Skeletal muscle tissue (tissue), 4 donors: Measurements from ENCODE around the gene CARD8. TPM values are rescaled to one million over a fixed set of nuclear protein-coding genes. Genes with fewer than 3 reads are reported as not detected.

ENCODE experiments used
- H3K27ac ChIP-seq: one replicate; pipeline ENCODE4 v1.7.0; 2013; ENCODE audit warnings: mild to moderate bottlenecking, low read depth, low read length, inconsistent platforms
- H3K27me3 ChIP-seq, 3 donors: one replicate each; pipeline ENCODE4 v1.7.0; 2013; ENCODE audit warnings: low read length in 3 of 3; ENCODE audit not compliant: control insufficient read depth in 3 of 3, insufficient read depth in 3 of 3
- H3K36me3 ChIP-seq, 3 donors: one replicate each; pipeline ENCODE4 v1.7.0; 2013; ENCODE audit warnings: low read length in 3 of 3; ENCODE audit not compliant: control insufficient read depth in 3 of 3, insufficient read depth in 3 of 3
- H3K4me1 ChIP-seq, 3 donors: one replicate each; pipeline ENCODE4 v1.7.0; 2013; ENCODE audit warnings: low read length in 3 of 3, mild to moderate bottlenecking in 3 of 3; ENCODE audit not compliant: control insufficient read depth in 3 of 3, insufficient read depth in 3 of 3
- H3K4me3 ChIP-seq, 3 donors: one replicate each; pipeline ENCODE4 v1.7.0; 2013; ENCODE audit warnings: low read length in 3 of 3
- H3K9ac ChIP-seq, 3 donors: one replicate each; pipeline ENCODE4 v1.7.0; 2013; ENCODE audit warnings: low read length in 3 of 3, mild to moderate bottlenecking in 3 of 3, moderate library complexity in 2 of 3, low read depth in 1 of 3
- H3K9me3 ChIP-seq, 3 donors: one replicate each; pipeline ENCODE4 v1.7.0; 2013; ENCODE audit warnings: low read length in 3 of 3; ENCODE audit not compliant: control insufficient read depth in 3 of 3
- total RNA-seq: library from RNA; depleted of rRNA; stranded (reverse); fragments of >200 nt; gene quantifications from one replicate; pipeline ENCODE4 v1.2.3, GENCODE V29; 2014
- donor health status: Osteomylitis.

CARD8 gene
- total RNA-seq, 1 donor from 2014 or later: 26.6 TPM

DNA sequence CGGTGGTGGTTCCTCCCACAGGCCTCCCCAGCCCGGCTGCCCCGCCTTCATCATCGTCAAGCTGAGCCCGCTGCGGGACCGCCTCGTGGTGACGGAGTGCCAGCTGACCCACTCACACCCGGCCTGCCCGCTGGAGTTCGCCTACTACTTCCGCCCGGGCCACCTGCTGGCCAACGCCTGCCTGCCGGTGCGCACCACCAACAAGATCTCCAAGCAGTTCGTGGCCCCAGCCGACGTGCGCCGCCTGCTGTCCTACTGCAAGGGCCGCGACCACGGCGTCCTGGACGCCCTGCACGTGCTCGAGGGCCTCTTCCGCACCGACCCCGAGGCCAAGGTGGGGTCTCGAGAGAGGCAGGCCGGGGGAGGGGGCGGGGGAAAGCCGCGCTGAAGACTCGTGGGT is 73.3 kb downstream of the CARD8 start:
- H3K9ac ChIP-seq: no peak overlapping the region
- H3K4me3 ChIP-seq: no peak overlapping the region
- no peaks in the 10 kb centered on the region for H3K4me1 ChIP-seq
- peaks cover 0 to 3% (median 0%) of the 10 kb centered on the region in 3 donors for H3K9me3 ChIP-seq
- peaks cover 2 to 11% (median 4%) of the 10 kb centered on the region in 3 donors for H3K36me3 ChIP-seq
- no peaks in the 10 kb centered on the region for H3K27me3 ChIP-seq
- H3K27ac ChIP-seq: no peak overlapping the region

DNA sequence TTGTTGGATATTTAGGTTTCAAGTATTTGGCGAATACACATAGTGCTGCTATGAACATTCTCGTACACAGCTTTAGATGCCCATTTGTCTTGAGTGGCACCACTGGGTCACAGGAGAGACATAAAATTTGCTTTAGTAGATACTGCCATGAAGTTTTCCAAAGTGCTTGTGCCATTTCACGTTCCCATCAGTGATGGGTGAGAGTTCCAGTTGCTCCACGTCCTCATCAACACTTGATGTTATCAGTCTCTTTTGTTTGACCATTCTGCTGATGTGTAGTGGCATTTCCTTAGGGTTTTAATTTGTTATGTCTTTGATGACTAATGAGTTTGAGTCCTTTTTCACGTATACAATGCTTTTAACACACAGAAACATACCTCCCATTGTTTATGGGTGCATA is 74.2 kb downstream of the CARD8 start:
- no peaks in the 10 kb centered on the region for H3K27me3 ChIP-seq
- H3K27ac ChIP-seq: no peak overlapping the region
- H3K4me3 ChIP-seq: no peak overlapping the region
- H3K4me1 ChIP-seq: no peaks in the 10 kb centered on the region
- H3K9me3 ChIP-seq: peaks cover 0 to 3% (median 0%) of the 10 kb centered on the region in 3 donors
- H3K36me3 ChIP-seq: peaks cover 2 to 11% (median 4%) of the 10 kb centered on the region in 3 donors
- H3K9ac ChIP-seq: no peak overlapping the region

DNA sequence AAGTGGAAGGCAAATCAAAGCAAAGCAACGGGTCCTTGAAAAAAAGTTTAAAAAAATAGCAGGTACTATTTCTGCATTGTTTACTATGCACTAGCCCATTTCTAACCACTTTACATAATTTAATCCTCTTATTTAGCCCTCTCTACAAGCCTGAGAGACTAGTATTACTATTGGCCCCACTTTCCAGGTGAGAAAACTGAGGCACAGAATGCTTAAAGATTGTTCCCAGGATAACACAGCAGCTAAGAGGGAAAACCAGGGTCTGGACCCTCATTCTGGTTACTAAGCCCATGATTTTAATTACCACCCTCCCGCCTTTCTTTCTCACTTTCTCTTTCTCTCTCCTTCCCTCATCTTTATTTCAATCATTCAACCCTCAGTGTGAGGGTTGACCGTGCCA is 79.5 kb downstream of the CARD8 start:
- Histone ChIP-seq H3K4me1 (peaks cover under 1 to 3% (median 3%) of the 10 kb centered on the region in 3 donors), H3K36me3 (peaks cover 2 to 25% (median 14%) of the 10 kb centered on the region in 3 donors), H3K9ac (no peak overlapping the region), H3K4me3 (no peak overlapping the region), H3K27ac (no peak overlapping the region), H3K27me3 (no peaks in the 10 kb centered on the region), H3K9me3 (no peaks in the 10 kb centered on the region)

DNA sequence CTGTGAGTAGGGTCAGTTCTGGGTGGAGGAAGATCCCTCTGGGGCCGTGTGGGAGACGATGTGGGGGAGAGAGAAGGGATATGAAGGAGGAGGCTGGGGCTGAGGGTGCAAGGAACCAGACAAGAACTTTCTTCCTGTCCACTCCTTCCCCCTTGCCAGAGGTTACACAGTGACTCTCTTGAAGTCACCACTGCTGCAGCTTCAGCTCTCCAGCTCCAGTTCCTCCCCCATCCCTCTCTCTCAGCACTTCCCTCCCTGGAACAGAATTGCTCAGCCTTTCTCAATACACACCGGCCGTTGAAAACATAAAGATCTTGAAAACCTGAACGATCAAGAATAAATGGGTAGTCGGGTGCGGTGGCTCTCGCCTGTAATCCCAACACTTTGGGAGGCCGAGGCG is 80.1 kb downstream of the CARD8 start:
- Histone ChIP-seq H3K4me3 (no peak overlapping the region), H3K27ac (no peak overlapping the region), H3K36me3 (peaks cover 2 to 25% (median 14%) of the 10 kb centered on the region in 3 donors), H3K4me1 (peaks cover 6 to 9% (median 7%) of the 10 kb centered on the region in 3 donors), H3K9me3 (no peaks in the 10 kb centered on the region), H3K9ac (no peak overlapping the region), H3K27me3 (no peaks in the 10 kb centered on the region)

DNA sequence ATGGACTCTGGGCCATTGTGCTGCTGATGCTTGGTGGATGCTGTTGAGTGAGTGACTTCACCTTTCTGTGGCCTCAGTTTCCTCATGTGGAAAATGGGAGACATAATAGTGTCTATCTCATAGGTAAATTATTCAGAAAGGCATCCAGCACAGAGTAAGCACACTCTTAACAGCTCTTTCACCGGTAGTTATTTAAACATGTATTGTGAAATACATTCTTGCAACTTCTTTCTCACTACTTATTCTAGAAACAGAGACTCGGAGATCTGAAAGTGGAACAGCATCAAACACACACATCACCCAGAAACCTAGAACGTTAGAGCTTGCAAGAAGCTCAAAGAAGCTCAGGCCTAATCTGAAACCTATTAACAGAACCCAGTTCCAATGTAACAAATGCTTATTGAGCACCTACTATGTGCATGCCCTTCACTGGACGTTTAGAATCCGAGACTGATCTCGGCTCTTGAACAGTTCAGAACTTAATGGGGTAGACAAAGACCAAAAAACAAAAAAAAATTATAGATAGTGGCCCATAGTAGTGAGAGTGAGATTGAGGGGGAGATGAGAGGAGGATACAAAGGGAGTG is 81.2 kb downstream of the CARD8 start:
- H3K4me1 ChIP-seq: peaks cover 7 to 9% (median 8%) of the 10 kb centered on the region in 3 donors
- H3K27ac ChIP-seq: no peak overlapping the region
- H3K9ac ChIP-seq: no peak overlapping the region
- no peaks in the 10 kb centered on the region for H3K9me3 ChIP-seq
- no peaks in the 10 kb centered on the region for H3K27me3 ChIP-seq
- H3K4me3 ChIP-seq: no peak overlapping the region
- peaks cover 2 to 23% (median 14%) of the 10 kb centered on the region in 3 donors for H3K36me3 ChIP-seq

DNA sequence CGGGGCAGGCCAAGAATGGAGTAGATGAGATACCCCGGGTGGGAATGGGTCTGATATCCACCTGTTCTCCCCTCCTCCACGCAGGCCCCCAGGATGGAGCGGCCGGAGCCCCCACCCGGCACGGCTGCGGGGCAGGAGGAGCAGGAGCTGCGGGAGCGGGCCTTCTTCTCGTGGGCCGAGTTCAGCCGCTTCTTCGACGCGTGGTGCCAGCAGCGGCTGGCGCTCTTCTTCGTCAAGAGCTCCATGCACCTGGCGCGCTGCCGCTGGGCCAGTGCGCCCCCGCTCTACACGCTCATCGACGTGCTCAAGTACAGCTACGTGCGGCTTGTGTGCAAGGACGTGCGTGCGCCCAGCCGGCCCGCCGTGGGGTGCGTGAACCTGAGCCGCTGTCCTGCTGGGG is 84.0 kb downstream of the CARD8 start:
- Histone ChIP-seq H3K4me1 (peaks cover 7 to 11% (median 8%) of the 10 kb centered on the region in 3 donors), H3K27me3 (no peaks in the 10 kb centered on the region), H3K36me3 (peaks cover 2 to 18% (median 14%) of the 10 kb centered on the region in 3 donors), H3K9me3 (no peaks in the 10 kb centered on the region), H3K4me3 (no peak overlapping the region), H3K27ac (no peak overlapping the region), H3K9ac (no peak overlapping the region)

DNA sequence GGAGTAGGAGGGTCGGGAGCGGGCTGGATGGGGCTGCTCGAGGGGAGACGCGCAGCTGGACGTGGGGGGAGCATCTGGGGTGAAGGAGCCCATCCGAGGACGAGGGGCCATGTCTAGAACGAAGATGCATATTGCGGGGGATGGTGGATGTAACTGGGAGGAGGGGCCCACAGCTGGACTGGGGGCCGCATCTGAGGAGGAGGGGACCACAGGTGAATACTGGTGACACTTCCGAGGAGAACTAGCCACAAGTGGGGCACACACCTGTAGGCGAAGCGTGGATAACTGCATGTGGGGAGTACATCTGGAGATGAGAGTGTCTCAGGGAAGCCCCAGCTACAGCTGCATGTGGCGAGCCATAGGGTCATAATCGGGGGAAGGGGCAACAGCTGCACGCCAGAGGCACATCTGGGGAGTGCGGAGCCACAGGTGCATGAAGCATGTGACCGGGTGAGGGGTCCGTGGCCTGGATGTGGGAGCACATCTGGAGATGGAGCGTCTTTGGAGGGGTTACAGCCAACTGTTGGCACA is 84.8 kb downstream of the CARD8 start:
- Histone ChIP-seq H3K4me3 (peak overlapping the region; percentile 93 to 98 (median 93)), H3K36me3 (peaks cover 2 to 18% (median 14%) of the 10 kb centered on the region in 3 donors), H3K9me3 (no peaks in the 10 kb centered on the region), H3K4me1 (peaks cover 7 to 11% (median 8%) of the 10 kb centered on the region in 3 donors), H3K27me3 (no peaks in the 10 kb centered on the region), H3K27ac (no peak overlapping the region), H3K9ac (peak overlapping the region; percentile 81 to 91 (median 86))

DNA sequence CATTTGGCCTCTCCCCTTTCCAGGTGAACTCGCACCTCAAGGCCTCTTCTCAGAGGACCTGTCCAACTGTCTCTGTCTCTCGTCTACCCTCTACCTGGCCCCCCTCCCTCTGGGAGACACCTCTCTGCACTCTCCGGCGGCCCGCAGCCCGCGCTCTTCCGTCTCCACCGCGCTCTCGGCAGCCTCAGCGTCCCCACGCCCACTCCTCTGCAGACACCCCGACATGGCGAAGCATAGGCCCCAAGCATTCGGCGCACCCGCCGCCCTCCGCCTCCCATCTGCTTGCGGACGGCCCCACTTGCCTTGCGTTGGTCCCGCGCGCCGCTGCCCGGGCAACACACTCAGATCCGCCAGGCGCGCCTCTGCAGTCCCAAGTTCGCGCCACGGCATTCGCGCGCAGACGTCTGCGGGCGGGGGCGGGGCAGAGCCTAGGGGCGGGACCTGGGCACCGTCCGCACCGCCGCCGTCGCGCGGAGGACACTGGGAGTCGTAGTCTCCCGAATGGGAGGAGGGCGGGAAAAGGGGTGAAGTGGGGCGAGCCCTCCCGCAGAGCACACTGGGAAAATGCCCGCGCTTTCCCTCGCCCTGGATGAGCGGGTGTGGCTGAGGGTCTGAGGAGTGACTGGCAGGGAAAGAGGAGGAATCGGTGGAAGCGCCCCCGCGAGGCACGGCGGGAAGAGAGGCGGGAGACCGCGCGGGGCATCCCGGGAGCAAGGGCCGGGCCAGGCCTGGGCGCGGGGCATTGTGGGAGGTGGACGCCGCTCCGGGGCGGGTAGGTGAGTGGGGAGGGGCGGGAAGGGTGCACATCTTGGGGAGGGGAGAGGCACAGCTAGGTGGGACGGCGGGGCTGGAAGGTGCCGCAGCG is 85.5 kb downstream of the CARD8 start, which contains the start of the genes LIG1 and ZSWIM9:
Gene LIG1 (minus strand): TSS at position 406 of the 865 bp plus-strand sequence. CDS start 4,778 bp downstream, outside the sequence.
Gene ZSWIM9 (plus strand): TSS at position 742 of the 865 bp plus-strand sequence. CDS start 1,123 bp downstream, outside the sequence.
- peaks cover 7 to 11% (median 8%) of the 10 kb centered on the region in 3 donors for H3K4me1 ChIP-seq
- H3K27me3 ChIP-seq: no peaks in the 10 kb centered on the region
- peaks cover under 1 to 14% (median 14%) of the 10 kb centered on the region in 3 donors for H3K36me3 ChIP-seq
- H3K9me3 ChIP-seq: no peaks in the 10 kb centered on the region
- peak within 1 kb of the TSS; percentile 93 for H3K27ac ChIP-seq
- peak within 1 kb of the TSS; percentile 92 to 93 (median 93) for H3K9ac ChIP-seq
- H3K4me3 ChIP-seq: peak within 1 kb of the TSS; percentile 93 to 98 (median 93)

DNA sequence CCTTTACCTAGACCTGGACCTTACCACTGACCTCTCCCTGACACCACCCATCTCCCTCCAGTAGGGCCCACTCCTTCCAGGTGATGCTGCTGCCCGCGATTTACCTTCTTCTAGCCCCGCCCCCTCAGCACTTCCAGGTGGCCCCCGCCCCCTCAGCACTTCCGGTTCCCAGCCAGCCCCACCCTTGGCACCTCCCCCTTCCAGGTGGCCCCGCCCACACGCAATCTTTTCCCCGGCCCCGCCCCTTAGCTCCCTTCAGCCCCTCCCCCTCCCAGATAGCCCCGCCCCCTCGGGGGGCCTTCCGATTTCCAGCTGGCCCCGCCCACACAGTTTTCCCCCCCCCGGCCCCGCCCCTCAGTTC is 86.2 kb downstream of the CARD8 start:
- Histone ChIP-seq H3K4me1 (peaks cover 7 to 11% (median 8%) of the 10 kb centered on the region in 3 donors), H3K9me3 (no peaks in the 10 kb centered on the region), H3K27ac (no peak overlapping the region), H3K4me3 (peak overlapping the region; percentile 93 to 98 (median 93)), H3K36me3 (peaks cover 0 to 13% (median 9%) of the 10 kb centered on the region in 3 donors), H3K9ac (no peak overlapping the region), H3K27me3 (no peaks in the 10 kb centered on the region)
